Suprapubic skin (tissue), 4 donors: ENCODE results near the gene SH3GL1.
"Not testable (repeated sequence)": the region's sequence is repeated elsewhere in the genome, so short reads cannot be mapped to it uniquely, and the experiment has no call there.

Experiments used
- CTCF ChIP-seq, 2 donors: fragments of 200-600 bp in 1 of 2; fragments of 450-650 bp in 1 of 2; sonication (generic) in 1 of 2; IDR thresholded peaks; one replicate each; pipeline ENCODE4 v1.5.1; 2016 to 2019; ENCODE audit warnings: antibody characterized with exemption in 2 of 2, mild to moderate bottlenecking in 1 of 2, moderate library complexity in 1 of 2
- EP300 ChIP-seq: sonication (generic); formaldehyde crosslinking; IDR thresholded peaks from one replicate; pipeline ENCODE4 v1.6.1; 2017; ENCODE audit warnings: antibody characterized with exemption
- POLR2A ChIP-seq, 2 donors: fragments of 450-650 bp; IDR thresholded peaks; one replicate each; pipeline ENCODE4 v1.6.1; 2017; ENCODE audit warnings: antibody characterized with exemption in 2 of 2, mild to moderate bottlenecking in 2 of 2, moderate library complexity in 2 of 2
- POLR2AphosphoS5 ChIP-seq, 3 donors: sonication (generic); formaldehyde crosslinking; IDR thresholded peaks; one replicate each; pipeline ENCODE4 v1.6.1; 2017; ENCODE audit warnings: antibody characterized with exemption in 3 of 3

GRCh38 chr19:4349225-4349624 is 51.1 kb downstream of the SH3GL1 start:
- not testable (repeated sequence) for TF ChIP-seq CTCF (IDR thresholded peaks at IDR 0.05); EP300; POLR2A (IDR thresholded peaks at IDR 0.05); POLR2AphosphoS5 (IDR thresholded peaks at IDR 0.05)
